Panc1 (cell line): Measurements from ENCODE around the gene MCF2L2. TPM values are rescaled to one million over a fixed set of nuclear protein-coding genes. Genes with fewer than 3 reads are reported as not detected.

Experiments
- ATAC-seq: fragments of 200-7000 bp; cut with Tn5 transposase; 2 replicates; pipeline ENCODE4 v1.9.1; 2020; ENCODE audit warnings: mild to moderate bottlenecking, moderate library complexity
- BruUV-seq: library from RNA; stranded (reverse); fragments of 400-500 nt; replicated peaks from 2 replicates; lab custom pipeline; 2021; lab: Mats Ljungman, UMichigan
- CTCF ChIA-PET: fragments of 300-600 bp; sonication (Branson Sonifier 250); formaldehyde crosslinking; loops from one replicate; lab custom pipeline; 2022; ENCODE audit warnings: antibody characterized with exemption; lab: Charles Lee
- POLR2A ChIA-PET: fragments of 300-600 bp; sonication (Branson Sonifier 250); formaldehyde crosslinking; loops from one replicate; lab custom pipeline; 2022; ENCODE audit warnings: antibody characterized with exemption; lab: Charles Lee
- DNase-seq: peaks from one replicate; pipeline ENCODE4 v3.0.0-alpha.2; 2010; ENCODE audit warnings: low read depth, low spot score
- H3K27ac ChIP-seq: 2 replicates; pipeline ENCODE4 v1.5.1; 2011; ENCODE audit warnings: mild to moderate bottlenecking, low read length, inconsistent platforms
- H3K27me3 ChIP-seq: fragments of 200-500 bp; sonication (Bioruptor generic); 2 replicates; pipeline ENCODE4 v1.6.0; 2014; ENCODE audit warnings: low read length, inconsistent platforms; ENCODE audit not compliant: control insufficient read depth, insufficient read depth
- H3K36me3 ChIP-seq: fragments of 200-500 bp; sonication (Bioruptor generic); 2 replicates; pipeline ENCODE4 v1.5.1; 2014; ENCODE audit warnings: inconsistent platforms, mild to moderate bottlenecking, low read length, moderate library complexity; ENCODE audit not compliant: control insufficient read depth, insufficient read depth
- H3K4me1 ChIP-seq: 2 replicates; pipeline ENCODE4 v1.5.1; 2011; ENCODE audit warnings: inconsistent platforms, mild to moderate bottlenecking, low read length, moderate library complexity; ENCODE audit not compliant: control insufficient read depth, insufficient read depth
- H3K4me3 ChIP-seq, 2 experiments: 2 replicates each; pipeline ENCODE4 v1.5.1; 2011 to 2012; ENCODE audit warnings: low read depth in 2 of 2, low read length in 2 of 2, mild to moderate bottlenecking in 2 of 2, inconsistent platforms in 1 of 2, moderate library complexity in 1 of 2
- H3K9me3 ChIP-seq: fragments of 200-500 bp; sonication (Bioruptor generic); 2 replicates; pipeline ENCODE4 v1.5.1; 2014; ENCODE audit warnings: low read depth, mild to moderate bottlenecking, inconsistent platforms, low read length, moderate library complexity; ENCODE audit not compliant: control insufficient read depth, insufficient read depth
- CTCF ChIP-seq: fragments of 450-650 bp; IDR thresholded peaks from 2 replicates; pipeline ENCODE4 v1.5.1; 2017; ENCODE audit warnings: mild to moderate bottlenecking
- POLR2AphosphoS5 ChIP-seq: IDR thresholded peaks from 2 replicates; pipeline ENCODE4 v1.6.1; 2012; ENCODE audit warnings: mild to moderate bottlenecking, low read depth, low read length, moderate library complexity
- REST ChIP-seq, 2 experiments: IDR thresholded peaks; 2 replicates each; pipeline ENCODE4 v1.6.1; 2011 to 2012; ENCODE audit warnings: low read depth in 2 of 2, control low read depth in 1 of 2, low read length in 1 of 2, mild to moderate bottlenecking in 1 of 2, moderate library complexity in 1 of 2; ENCODE audit not compliant: insufficient read depth in 1 of 2
- SIN3A ChIP-seq: IDR thresholded peaks from 2 replicates; pipeline ENCODE4 v1.6.1; 2012; ENCODE audit warnings: low read depth, mild to moderate bottlenecking, low read length, moderate library complexity, borderline replicate concordance; ENCODE audit not compliant: insufficient read depth
- TCF7L2 ChIP-seq: IDR thresholded peaks from 2 replicates; pipeline ENCODE4 v1.6.1; 2011; ENCODE audit warnings: mild to moderate bottlenecking, low read depth, low read length, inconsistent platforms
- in situ Hi-C: cut with HindIII; loops from 2 replicates; pipeline ENCODE4 v1.10.0; 2016; ENCODE audit warnings: low sequenced_read_pairs, low pct_unique_long_range_greater_than_20kb
- intact Hi-C: fragments of 100-400 bp; cut with micrococcal nuclease; formaldehyde crosslinking; loops from one replicate; pipeline ENCODE4 v1.10.0; 2022; ENCODE audit not compliant: unreplicated experiment
- total RNA-seq: library from RNA; stranded (reverse); gene quantifications from one replicate; pipeline ENCODE4 v1.2.1, GENCODE V29; 2021; ENCODE audit not compliant: unreplicated experiment

The MCF2L2 gene
- total RNA-seq, 1 experiment from 2014 or later: 1.0 TPM

- intact Hi-C loops: no loop called here
- no peaks in the 10 kb centered on the region for H3K9me3 ChIP-seq
- no TSS peak for BruUV-seq
- TF ChIP-seq POLR2AphosphoS5: no peak
- TF ChIP-seq CTCF: no peak
- TF ChIP-seq TCF7L2: no peak
- no peak for TF ChIP-seq REST (IDR thresholded peaks at IDR 0.05; ENCODE audit: insufficient read depth in 1 of 2, low read depth in 2 of 2, low read length in 1 of 2)
- no peak for TF ChIP-seq SIN3A
- DNase-seq (no peak), ATAC-seq (no peak)
- H3K4me3 ChIP-seq: no peak overlapping the region
- H3K4me1 ChIP-seq: peaks cover 5% of the 10 kb centered on the region; the same call in 1 of the 2 replicates
- no peaks in the 10 kb centered on the region for H3K36me3 ChIP-seq
- ChIA-PET CTCF (interaction anchor here (0.6 kb wide), 1 partner anchor 223 kb away, joined by 3 read pairs; no protein-coding TSS in a partner anchor), POLR2A (interaction anchor here (0.6 kb wide), 1 partner anchor 85 kb away, joined by 5 read pairs; no protein-coding TSS in a partner anchor)
- no peaks in the 10 kb centered on the region for H3K27me3 ChIP-seq
- in situ Hi-C loops: no loop called here
- H3K27ac ChIP-seq: peak overlapping the region; percentile 25; the same call in 1 of the 2 replicates
Observed at GRCh38 chr3:183370391-183370790, 58.0 kb downstream of the MCF2L2 start.

- CTCF ChIA-PET: no interaction called here
Observed at GRCh38 chr3:183369627-183370026, 58.8 kb downstream of the MCF2L2 start.

More at GRCh38 chr3:183369627-183370026, 58.8 kb downstream of the MCF2L2 start:
- Histone ChIP-seq H3K27me3 (no peaks in the 10 kb centered on the region), H3K36me3 (no peaks in the 10 kb centered on the region), H3K9me3 (no peaks in the 10 kb centered on the region), H3K4me3 (no peak overlapping the region), H3K27ac (no peak overlapping the region), H3K4me1 (peaks cover 5% of the 10 kb centered on the region; the same call in 1 of the 2 replicates)
- TF ChIP-seq REST (IDR thresholded peaks at IDR 0.05; ENCODE audit: insufficient read depth in 1 of 2, low read depth in 2 of 2, low read length in 1 of 2) (no peak), POLR2AphosphoS5 (no peak), TCF7L2 (no peak), CTCF (no peak), SIN3A (no peak)
- POLR2A ChIA-PET: no interaction called here
- in situ Hi-C loops (no loop called here), intact Hi-C loops (no loop called here)
- BruUV-seq: no TSS peak
- ATAC-seq: no peak
- DNase-seq: no peak
